A673 (cell line): ENCODE measurements around the gene GSG1.

Experiments
- EZH2 ChIP-seq: fragments of 200-600 bp; sonication (generic); IDR thresholded peaks from 2 replicates; pipeline ENCODE4 v1.6.1; 2017; ENCODE audit warnings: borderline replicate concordance, low read depth, mild to moderate bottlenecking, mixed read lengths, antibody characterized with exemption, low read length; ENCODE audit not compliant: poor library complexity, severe bottlenecking
- TF ChIP-seq, protein P1 (sequence below): fragments of 300-800, 200-600 bp; sonication (generic); conservative IDR thresholded peaks from 2 replicates; pipeline ENCODE4 v1.5.1; 2017; ENCODE audit warnings: low read depth, mild to moderate bottlenecking, antibody characterized with exemption, low read length, moderate library complexity, mixed read lengths

- TF ChIP-seq, protein P1, sequence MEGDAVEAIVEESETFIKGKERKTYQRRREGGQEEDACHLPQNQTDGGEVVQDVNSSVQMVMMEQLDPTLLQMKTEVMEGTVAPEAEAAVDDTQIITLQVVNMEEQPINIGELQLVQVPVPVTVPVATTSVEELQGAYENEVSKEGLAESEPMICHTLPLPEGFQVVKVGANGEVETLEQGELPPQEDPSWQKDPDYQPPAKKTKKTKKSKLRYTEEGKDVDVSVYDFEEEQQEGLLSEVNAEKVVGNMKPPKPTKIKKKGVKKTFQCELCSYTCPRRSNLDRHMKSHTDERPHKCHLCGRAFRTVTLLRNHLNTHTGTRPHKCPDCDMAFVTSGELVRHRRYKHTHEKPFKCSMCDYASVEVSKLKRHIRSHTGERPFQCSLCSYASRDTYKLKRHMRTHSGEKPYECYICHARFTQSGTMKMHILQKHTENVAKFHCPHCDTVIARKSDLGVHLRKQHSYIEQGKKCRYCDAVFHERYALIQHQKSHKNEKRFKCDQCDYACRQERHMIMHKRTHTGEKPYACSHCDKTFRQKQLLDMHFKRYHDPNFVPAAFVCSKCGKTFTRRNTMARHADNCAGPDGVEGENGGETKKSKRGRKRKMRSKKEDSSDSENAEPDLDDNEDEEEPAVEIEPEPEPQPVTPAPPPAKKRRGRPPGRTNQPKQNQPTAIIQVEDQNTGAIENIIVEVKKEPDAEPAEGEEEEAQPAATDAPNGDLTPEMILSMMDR = no peak
- no peak for TF ChIP-seq EZH2
These were observed 15.7 kb downstream of the GSG1 start for GRCh38 chr12:13087766-13088165.
